Measurements from ENCODE around the gene OMA1.

The OMA1 gene

DNA sequence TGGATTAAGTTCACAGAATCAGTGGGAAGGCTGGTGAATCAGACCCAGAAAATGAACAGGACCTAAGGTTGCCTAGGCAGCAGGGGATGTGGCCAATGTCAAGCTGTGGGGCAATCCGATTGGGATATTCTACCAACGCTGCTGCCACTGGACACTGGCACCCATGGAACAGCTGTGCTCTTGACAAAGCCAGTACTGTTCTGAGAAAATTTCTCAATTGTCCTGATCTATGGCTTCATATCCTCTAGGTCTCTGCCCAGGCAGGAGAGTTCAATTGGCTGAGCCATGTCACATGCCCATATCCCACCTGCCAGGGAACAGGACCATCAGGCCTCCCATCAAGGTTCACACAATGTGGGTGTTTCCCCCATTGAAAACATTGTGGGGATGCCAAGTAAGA lies 24.3 kb upstream of the OMA1 start:
- Histone ChIP-seq H3K4me1 (ENCODE audit: control insufficient read depth in 1 of 2, insufficient read depth in 2 of 2, low read length in 2 of 2) (peaks cover 0 to under 1% of the 10 kb centered on the region in 2 experiments), H2BK120ac (ENCODE audit: insufficient read depth, low read length, poor library complexity) (no peak overlapping the region), H2BK12ac (ENCODE audit: low read length) (no peak overlapping the region), H2AK5ac (ENCODE audit: low read length) (no peak overlapping the region), H4K8ac (ENCODE audit: low read depth, low read length) (no peak overlapping the region), H3K23ac (ENCODE audit: low read length) (no peak overlapping the region), H3K14ac (ENCODE audit: low read length) (no peak overlapping the region), H4K91ac (ENCODE audit: low read depth, low read length) (no peak overlapping the region), H3K79me1 (ENCODE audit: low read length) (peaks cover 3% of the 10 kb centered on the region), H4K12ac (ENCODE audit: low read depth, low read length) (no peak overlapping the region), H3K4me2 (ENCODE audit: low read length) (no peak overlapping the region), H3K79me2 (ENCODE audit: control insufficient read depth, insufficient read depth, low read length, poor library complexity) (no peaks in the 10 kb centered on the region), H2AFZ (ENCODE audit: insufficient read depth, low read length, poor library complexity) (no peak overlapping the region), H3K4ac (ENCODE audit: low read depth, low read length) (no peak overlapping the region), H3K27me3 (ENCODE audit: insufficient read depth, low read length) (no peaks in the 10 kb centered on the region), H3K9me3 (ENCODE audit: insufficient read depth, low read depth, low read length) (no peaks in the 10 kb centered on the region), H3K27ac (ENCODE audit: low read depth, low read length) (no peak overlapping the region), H3K4me3 (ENCODE audit: low read depth, low read length) (no peak overlapping the region), H3K18ac (ENCODE audit: low read length) (no peak overlapping the region), H2BK5ac (ENCODE audit: low read depth, low read length, poor library complexity) (no peak overlapping the region), H3K36me3 (ENCODE audit: control insufficient read depth in 1 of 2, insufficient read depth in 2 of 2, low read length in 2 of 2) (no peaks in the 10 kb centered on the region), H3K9ac (ENCODE audit: low read length) (no peak overlapping the region)
- no peak for DNase-seq
- no CpG with 5 or more reads among the region's 2 CpGs for WGBS (ENCODE audit: extremely low coverage, insufficient coverage, insufficient read length)

DNA sequence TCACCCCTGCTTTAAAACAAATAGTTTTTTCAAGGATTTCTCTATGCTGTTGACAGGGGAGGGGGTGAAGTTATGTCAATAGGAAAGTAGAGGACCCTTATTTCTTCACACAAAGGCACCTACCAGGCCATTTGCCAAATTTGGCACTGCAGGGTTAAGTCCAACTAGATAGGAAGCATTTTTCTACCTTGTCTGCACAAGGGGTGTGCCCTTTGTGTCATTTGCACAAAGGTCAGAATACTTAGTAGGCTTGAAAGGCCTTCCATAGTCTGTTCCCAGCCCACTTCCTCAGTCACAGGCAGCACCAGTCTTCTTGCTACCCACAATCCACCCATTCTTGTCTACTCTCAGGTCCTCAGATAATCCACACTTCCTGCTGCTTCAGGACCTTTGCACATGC lies 23.6 kb upstream of the OMA1 start:
- Histone ChIP-seq H3K23ac (ENCODE audit: low read length) (no peak overlapping the region), H3K27me3 (ENCODE audit: insufficient read depth, low read length) (no peaks in the 10 kb centered on the region), H3K4me3 (ENCODE audit: low read depth, low read length) (no peak overlapping the region), H3K79me1 (ENCODE audit: low read length) (peaks cover 3% of the 10 kb centered on the region), H3K27ac (ENCODE audit: low read depth, low read length) (no peak overlapping the region), H2BK12ac (ENCODE audit: low read length) (no peak overlapping the region), H4K91ac (ENCODE audit: low read depth, low read length) (no peak overlapping the region), H3K9me3 (ENCODE audit: insufficient read depth, low read depth, low read length) (no peaks in the 10 kb centered on the region), H2BK120ac (ENCODE audit: insufficient read depth, low read length, poor library complexity) (no peak overlapping the region), H2BK5ac (ENCODE audit: low read depth, low read length, poor library complexity) (no peak overlapping the region), H4K8ac (ENCODE audit: low read depth, low read length) (no peak overlapping the region), H3K4ac (ENCODE audit: low read depth, low read length) (no peak overlapping the region), H3K4me2 (ENCODE audit: low read length) (no peak overlapping the region), H2AK5ac (ENCODE audit: low read length) (no peak overlapping the region), H3K9ac (ENCODE audit: low read length) (peak overlapping the region; percentile 29), H3K79me2 (ENCODE audit: control insufficient read depth, insufficient read depth, low read length, poor library complexity) (no peaks in the 10 kb centered on the region), H2AFZ (ENCODE audit: insufficient read depth, low read length, poor library complexity) (no peak overlapping the region), H3K18ac (ENCODE audit: low read length) (no peak overlapping the region), H3K36me3 (ENCODE audit: control insufficient read depth in 1 of 2, insufficient read depth in 2 of 2, low read length in 2 of 2) (no peaks in the 10 kb centered on the region), H3K4me1 (ENCODE audit: control insufficient read depth in 1 of 2, insufficient read depth in 2 of 2, low read length in 2 of 2) (no peaks in the 10 kb centered on the region), H3K14ac (ENCODE audit: low read length) (no peak overlapping the region), H4K12ac (ENCODE audit: low read depth, low read length) (no peak overlapping the region)
- DNase-seq: no peak

DNA sequence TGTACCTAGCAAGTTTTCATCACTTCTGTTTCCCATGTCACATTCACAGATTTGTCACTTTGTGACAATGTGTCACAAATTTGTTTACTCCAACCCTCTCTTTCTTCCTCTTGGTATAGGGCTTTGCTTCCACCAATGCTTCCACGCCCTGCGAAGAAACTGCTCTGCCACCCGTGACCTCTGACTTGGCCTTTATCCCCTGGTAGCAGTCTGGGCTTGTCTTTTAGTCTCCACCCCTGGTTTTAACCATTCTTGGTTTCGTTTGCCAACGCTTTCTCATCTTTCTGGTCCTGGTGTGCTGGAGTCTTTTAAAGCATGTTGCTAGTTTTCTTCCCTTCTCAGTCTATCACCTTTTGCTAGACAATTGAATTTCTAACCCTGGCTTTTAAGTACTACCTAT lies 22.4 kb upstream of the OMA1 start:
- no peak overlapping the region for H4K91ac ChIP-seq (ENCODE audit: low read depth, low read length)
- H3K36me3 ChIP-seq (ENCODE audit: control insufficient read depth in 1 of 2, insufficient read depth in 2 of 2, low read length in 2 of 2): no peaks in the 10 kb centered on the region
- H4K12ac ChIP-seq (ENCODE audit: low read depth, low read length): no peak overlapping the region
- no peaks in the 10 kb centered on the region for H3K9me3 ChIP-seq (ENCODE audit: insufficient read depth, low read depth, low read length)
- no peak overlapping the region for H3K4me2 ChIP-seq (ENCODE audit: low read length)
- H3K27me3 ChIP-seq (ENCODE audit: insufficient read depth, low read length): no peaks in the 10 kb centered on the region
- no peak overlapping the region for H2BK12ac ChIP-seq (ENCODE audit: low read length)
- no peak overlapping the region for H2AFZ ChIP-seq (ENCODE audit: insufficient read depth, low read length, poor library complexity)
- H2BK120ac ChIP-seq (ENCODE audit: insufficient read depth, low read length, poor library complexity): no peak overlapping the region
- H2BK5ac ChIP-seq (ENCODE audit: low read depth, low read length, poor library complexity): no peak overlapping the region
- H3K27ac ChIP-seq (ENCODE audit: low read depth, low read length): no peak overlapping the region
- H3K79me1 ChIP-seq (ENCODE audit: low read length): peaks cover 1% of the 10 kb centered on the region
- no peak overlapping the region for H3K9ac ChIP-seq (ENCODE audit: low read length)
- H3K23ac ChIP-seq (ENCODE audit: low read length): no peak overlapping the region
- no peak overlapping the region for H4K8ac ChIP-seq (ENCODE audit: low read depth, low read length)
- no CpG with 5 or more reads among the region's 5 CpGs for WGBS (ENCODE audit: extremely low coverage, insufficient coverage, insufficient read length)
- H3K4me1 ChIP-seq (ENCODE audit: control insufficient read depth in 1 of 2, insufficient read depth in 2 of 2, low read length in 2 of 2): no peaks in the 10 kb centered on the region
- no peak for DNase-seq
- H3K18ac ChIP-seq (ENCODE audit: low read length): no peak overlapping the region
- no peak overlapping the region for H3K14ac ChIP-seq (ENCODE audit: low read length)
- H2AK5ac ChIP-seq (ENCODE audit: low read length): no peak overlapping the region
- H3K4ac ChIP-seq (ENCODE audit: low read depth, low read length): no peak overlapping the region
- no peak overlapping the region for H3K4me3 ChIP-seq (ENCODE audit: low read depth, low read length)
- H3K79me2 ChIP-seq (ENCODE audit: control insufficient read depth, insufficient read depth, low read length, poor library complexity): no peaks in the 10 kb centered on the region

DNA sequence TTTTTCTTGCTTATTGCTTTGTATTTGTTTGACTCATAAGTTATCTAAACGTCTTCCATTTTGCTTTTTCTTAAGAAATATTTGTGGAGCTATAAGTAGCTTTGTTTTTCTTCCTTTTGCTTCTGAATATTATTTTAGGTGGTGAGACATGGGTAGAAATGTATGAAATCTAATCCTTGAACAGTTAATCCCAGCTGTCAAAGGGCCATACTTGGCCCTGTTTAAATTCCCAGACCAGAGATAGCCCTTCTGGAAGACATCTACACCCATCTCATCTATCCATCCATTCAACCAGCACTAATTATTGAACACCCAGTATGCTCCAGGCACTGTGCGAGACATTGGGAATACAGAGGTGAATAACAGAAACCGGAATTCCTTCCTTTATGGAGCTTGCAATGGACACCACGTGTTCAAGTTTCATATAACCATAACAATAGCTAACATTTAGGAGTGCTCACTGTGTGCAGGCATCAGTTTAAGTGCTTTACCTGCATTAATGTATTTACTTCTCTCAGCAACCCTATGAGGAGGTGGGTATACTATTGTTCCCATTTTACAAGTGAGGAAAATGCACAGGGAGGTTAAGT lies 21.8 kb upstream of the OMA1 start:
- H4K8ac ChIP-seq (ENCODE audit: low read depth, low read length): no peak overlapping the region
- no peak overlapping the region for H2AK5ac ChIP-seq (ENCODE audit: low read length)
- H3K79me1 ChIP-seq (ENCODE audit: low read length): no peaks in the 10 kb centered on the region
- no peak overlapping the region for H4K12ac ChIP-seq (ENCODE audit: low read depth, low read length)
- H3K9me3 ChIP-seq (ENCODE audit: insufficient read depth, low read depth, low read length): no peaks in the 10 kb centered on the region
- H3K4ac ChIP-seq (ENCODE audit: low read depth, low read length): no peak overlapping the region
- H2BK120ac ChIP-seq (ENCODE audit: insufficient read depth, low read length, poor library complexity): no peak overlapping the region
- H3K27ac ChIP-seq (ENCODE audit: low read depth, low read length): no peak overlapping the region
- no peak overlapping the region for H3K23ac ChIP-seq (ENCODE audit: low read length)
- no peak overlapping the region for H2AFZ ChIP-seq (ENCODE audit: insufficient read depth, low read length, poor library complexity)
- no peak overlapping the region for H3K4me2 ChIP-seq (ENCODE audit: low read length)
- no peak for DNase-seq
- H3K14ac ChIP-seq (ENCODE audit: low read length): no peak overlapping the region
- H3K27me3 ChIP-seq (ENCODE audit: insufficient read depth, low read length): no peaks in the 10 kb centered on the region
- no CpG with 5 or more reads among the region's 4 CpGs for WGBS (ENCODE audit: extremely low coverage, insufficient coverage, insufficient read length)
- H3K9ac ChIP-seq (ENCODE audit: low read length): no peak overlapping the region
- no peak overlapping the region for H4K91ac ChIP-seq (ENCODE audit: low read depth, low read length)
- H2BK5ac ChIP-seq (ENCODE audit: low read depth, low read length, poor library complexity): no peak overlapping the region
- H3K4me3 ChIP-seq (ENCODE audit: low read depth, low read length): no peak overlapping the region
- no peak overlapping the region for H2BK12ac ChIP-seq (ENCODE audit: low read length)
- no peaks in the 10 kb centered on the region for H3K4me1 ChIP-seq (ENCODE audit: control insufficient read depth in 1 of 2, insufficient read depth in 2 of 2, low read length in 2 of 2)
- H3K18ac ChIP-seq (ENCODE audit: low read length): no peak overlapping the region
- H3K36me3 ChIP-seq (ENCODE audit: control insufficient read depth in 1 of 2, insufficient read depth in 2 of 2, low read length in 2 of 2): no peaks in the 10 kb centered on the region
- H3K79me2 ChIP-seq (ENCODE audit: control insufficient read depth, insufficient read depth, low read length, poor library complexity): no peaks in the 10 kb centered on the region

All from trophoblast cell (in vitro differentiated cells and primary cell).